ENCODE measurements around the gene CLDN12.

CLDN12 gene

DNA sequence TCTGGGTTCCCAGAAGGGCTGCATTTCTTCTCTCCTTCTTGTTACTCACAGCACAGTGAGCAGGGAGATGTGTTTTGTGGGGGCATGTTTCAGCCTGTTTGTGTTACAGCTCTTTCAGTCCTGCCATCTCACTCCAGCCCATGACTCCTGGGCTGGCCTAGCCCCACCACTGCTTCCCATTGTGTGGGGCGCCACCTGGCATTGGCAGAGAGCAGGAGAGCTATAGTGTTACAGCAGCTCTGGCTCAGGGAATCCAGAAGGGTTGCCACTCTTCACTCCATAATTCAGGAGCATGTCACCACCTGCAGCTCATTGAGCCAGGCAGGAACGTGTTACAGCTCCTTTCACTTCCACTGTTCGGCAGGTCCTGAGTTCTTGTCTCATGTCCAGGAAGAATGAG, 30.0 kb downstream of the CLDN12 start:
- Histone ChIP-seq H3K4me3 (replicated peaks; ENCODE audit: low read depth, low read length) (no peak overlapping the region), H3K36me3 (ENCODE audit: control insufficient read depth, insufficient read depth, low read length) (no peaks in the 10 kb centered on the region), H3K27me3 (replicated peaks; ENCODE audit: control insufficient read depth, insufficient read depth, low read length) (no peaks in the 10 kb centered on the region)
- TF ChIP-seq, protein P1, sequence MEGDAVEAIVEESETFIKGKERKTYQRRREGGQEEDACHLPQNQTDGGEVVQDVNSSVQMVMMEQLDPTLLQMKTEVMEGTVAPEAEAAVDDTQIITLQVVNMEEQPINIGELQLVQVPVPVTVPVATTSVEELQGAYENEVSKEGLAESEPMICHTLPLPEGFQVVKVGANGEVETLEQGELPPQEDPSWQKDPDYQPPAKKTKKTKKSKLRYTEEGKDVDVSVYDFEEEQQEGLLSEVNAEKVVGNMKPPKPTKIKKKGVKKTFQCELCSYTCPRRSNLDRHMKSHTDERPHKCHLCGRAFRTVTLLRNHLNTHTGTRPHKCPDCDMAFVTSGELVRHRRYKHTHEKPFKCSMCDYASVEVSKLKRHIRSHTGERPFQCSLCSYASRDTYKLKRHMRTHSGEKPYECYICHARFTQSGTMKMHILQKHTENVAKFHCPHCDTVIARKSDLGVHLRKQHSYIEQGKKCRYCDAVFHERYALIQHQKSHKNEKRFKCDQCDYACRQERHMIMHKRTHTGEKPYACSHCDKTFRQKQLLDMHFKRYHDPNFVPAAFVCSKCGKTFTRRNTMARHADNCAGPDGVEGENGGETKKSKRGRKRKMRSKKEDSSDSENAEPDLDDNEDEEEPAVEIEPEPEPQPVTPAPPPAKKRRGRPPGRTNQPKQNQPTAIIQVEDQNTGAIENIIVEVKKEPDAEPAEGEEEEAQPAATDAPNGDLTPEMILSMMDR (IDR thresholded peaks at IDR 0.05; ENCODE audit: insufficient read depth, low read length, poor library complexity, severe bottlenecking): no peak
- DNase-seq (ENCODE audit: extremely low read depth, insufficient read length): no peak

DNA sequence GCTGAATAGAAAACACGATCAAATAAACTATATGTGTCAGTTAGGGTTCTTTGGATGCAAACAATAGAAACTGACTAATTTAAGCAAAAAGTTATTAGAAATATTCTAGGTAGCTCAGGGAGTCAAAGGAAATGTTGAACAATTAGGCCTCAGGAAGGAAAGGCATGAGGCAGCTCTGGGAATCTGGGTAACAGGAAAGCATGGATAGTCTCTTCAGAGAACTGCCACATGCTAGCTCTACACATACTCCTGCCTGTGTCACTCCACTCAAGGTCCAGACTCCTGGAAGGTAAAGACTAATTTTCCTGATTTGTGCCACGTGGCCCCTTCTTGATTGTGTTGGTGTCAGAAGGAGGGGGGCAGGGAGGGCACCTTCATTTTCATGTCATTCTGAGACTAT, 42.4 kb downstream of the CLDN12 start:
- H3K4me3 ChIP-seq (replicated peaks; ENCODE audit: low read depth, low read length): no peak overlapping the region
- no peaks in the 10 kb centered on the region for H3K27me3 ChIP-seq (replicated peaks; ENCODE audit: control insufficient read depth, insufficient read depth, low read length)
- TF ChIP-seq, protein P1 (IDR thresholded peaks at IDR 0.05; ENCODE audit: insufficient read depth, low read length, poor library complexity, severe bottlenecking): no peak
- no peaks in the 10 kb centered on the region for H3K36me3 ChIP-seq (ENCODE audit: control insufficient read depth, insufficient read depth, low read length)
- DNase-seq (ENCODE audit: extremely low read depth, insufficient read length): no peak

DNA sequence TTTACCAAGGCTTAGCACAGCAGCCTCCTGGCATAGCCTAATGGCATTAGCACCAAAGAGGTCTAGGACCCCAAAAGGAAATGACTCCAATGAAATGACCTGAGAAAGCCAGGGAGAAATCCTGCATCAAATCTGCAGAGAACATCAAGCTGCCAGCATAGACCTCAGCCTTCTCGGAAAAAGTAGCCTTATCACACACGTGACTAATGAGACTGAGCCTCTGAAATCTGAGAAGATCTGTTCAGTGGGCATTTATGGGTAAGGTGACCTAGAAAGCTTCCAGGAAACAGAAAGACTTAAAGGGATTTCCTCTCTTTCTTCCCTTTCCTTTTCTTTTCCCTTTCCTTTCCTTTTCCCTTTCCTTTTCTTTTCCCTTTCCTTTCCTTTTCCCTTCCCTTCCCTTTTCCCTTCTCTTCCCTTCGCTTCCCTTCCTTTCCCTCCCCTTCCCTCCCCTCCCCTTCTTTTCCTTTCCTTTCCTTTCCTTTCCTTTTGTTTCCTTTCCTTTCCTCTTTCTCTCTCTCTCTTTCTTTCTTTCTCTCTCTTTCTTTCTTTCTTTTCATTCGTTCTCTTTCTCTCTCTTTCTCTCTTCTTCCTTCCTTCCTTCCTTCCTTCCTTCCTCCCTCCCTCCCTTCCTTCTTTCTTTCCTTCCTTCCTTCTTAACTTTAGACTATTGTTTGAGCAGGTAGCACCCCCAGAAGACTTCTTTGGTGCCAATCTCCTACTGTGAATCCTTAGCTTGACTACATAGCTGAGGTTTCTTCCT, 43.1 kb downstream of the CLDN12 start:
- H3K27me3 ChIP-seq (replicated peaks; ENCODE audit: control insufficient read depth, insufficient read depth, low read length): no peaks in the 10 kb centered on the region
- no peak overlapping the region for H3K4me3 ChIP-seq (replicated peaks; ENCODE audit: low read depth, low read length)
- DNase-seq (ENCODE audit: extremely low read depth, insufficient read length): no peak
- no peaks in the 10 kb centered on the region for H3K36me3 ChIP-seq (ENCODE audit: control insufficient read depth, insufficient read depth, low read length)
- TF ChIP-seq, protein P1 (IDR thresholded peaks at IDR 0.05; ENCODE audit: insufficient read depth, low read length, poor library complexity, severe bottlenecking): no peak

DNA sequence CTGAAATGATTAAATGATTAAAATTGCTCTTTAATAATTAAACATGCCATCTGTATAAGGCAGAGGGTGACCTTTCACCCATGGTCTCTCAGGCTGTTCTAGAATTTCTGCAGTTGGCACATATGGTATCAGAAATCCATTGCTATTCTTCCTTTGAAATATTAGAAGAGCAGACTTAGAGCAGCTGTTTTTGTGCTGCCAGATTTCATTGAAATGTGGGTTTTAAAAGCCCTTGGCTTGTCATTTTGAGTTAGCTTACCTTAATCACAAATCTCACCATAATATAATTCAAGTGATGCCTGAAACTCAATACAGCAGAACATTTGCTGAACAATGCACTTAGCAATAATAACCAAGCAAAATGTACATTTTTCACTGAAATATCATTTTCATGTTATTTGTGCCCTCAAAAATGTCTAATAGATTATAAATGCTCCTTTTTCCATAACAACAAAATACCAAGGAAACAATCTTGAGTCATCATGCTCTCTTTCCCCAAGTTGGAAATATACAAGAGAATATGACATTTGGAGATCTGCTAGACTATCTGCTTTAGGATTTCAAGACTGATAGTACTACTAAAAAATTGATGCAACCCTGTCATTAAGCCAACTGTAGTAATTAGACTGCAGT, 50.1 kb downstream of the CLDN12 start:
- Histone ChIP-seq H3K27me3 (replicated peaks; ENCODE audit: control insufficient read depth, insufficient read depth, low read length) (no peaks in the 10 kb centered on the region), H3K36me3 (ENCODE audit: control insufficient read depth, insufficient read depth, low read length) (no peaks in the 10 kb centered on the region), H3K4me3 (replicated peaks; ENCODE audit: low read depth, low read length) (no peak overlapping the region)
- no peak for DNase-seq (ENCODE audit: extremely low read depth, insufficient read length)
- TF ChIP-seq, protein P1 (IDR thresholded peaks at IDR 0.05; ENCODE audit: insufficient read depth, low read length, poor library complexity, severe bottlenecking): no peak

DNA sequence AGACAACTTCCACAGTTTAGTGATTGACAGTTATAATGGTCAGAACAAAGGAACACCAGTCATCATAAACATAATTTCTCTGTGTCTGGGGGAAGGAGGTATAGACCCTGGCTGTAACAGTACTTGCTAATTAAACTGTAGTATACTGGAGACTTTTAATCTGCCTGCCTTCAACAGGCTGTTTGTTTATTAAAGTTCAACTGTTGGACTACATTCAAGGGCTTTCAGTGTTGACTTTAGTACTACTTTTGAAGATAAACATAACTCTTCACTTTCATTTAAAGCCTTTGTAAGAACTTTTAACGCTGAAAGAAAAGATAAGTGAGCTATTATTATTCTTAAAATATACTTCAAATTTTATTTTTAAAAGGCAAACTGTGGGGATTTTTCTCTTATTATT, 50.7 kb downstream of the CLDN12 start:
- no peak for DNase-seq (ENCODE audit: extremely low read depth, insufficient read length)
- TF ChIP-seq, protein P1 (IDR thresholded peaks at IDR 0.05; ENCODE audit: insufficient read depth, low read length, poor library complexity, severe bottlenecking): no peak
- H3K27me3 ChIP-seq (replicated peaks; ENCODE audit: control insufficient read depth, insufficient read depth, low read length): no peaks in the 10 kb centered on the region
- H3K36me3 ChIP-seq (ENCODE audit: control insufficient read depth, insufficient read depth, low read length): no peaks in the 10 kb centered on the region
- H3K4me3 ChIP-seq (replicated peaks; ENCODE audit: low read depth, low read length): no peak overlapping the region

Measured in GM06990 (cell line).